SK-N-SH (cell line): Measurements from ENCODE around the gene TAS2R3. TPM values are rescaled to one million over a fixed set of nuclear protein-coding genes. Genes with fewer than 3 reads are reported as not detected.
A peak's percentile ranks its signal among the peaks of the same experiment; 100 is the strongest.

ENCODE experiments used
- CTCF ChIA-PET: fragments of 300-600, 350-600 bp; formaldehyde crosslinking; extraction: SDS; loops from one replicate; lab custom pipeline; 2021; lab: Yijun Ruan, JAX
- POLR2A ChIA-PET: fragments of 350-600 bp; sonication (Branson Sonifier 250); formaldehyde crosslinking; extraction: SDS; loops from one replicate; lab custom pipeline; 2020; ENCODE audit warnings: antibody characterized with exemption, inconsistent platforms; lab: Yijun Ruan, JAX
- DNase-seq: peaks from one replicate; pipeline ENCODE4 v3.0.0; 2012
- H2AFZ ChIP-seq: fragments of 200-600 bp; sonication (generic); 2 replicates; pipeline ENCODE4 v1.8.1; 2016; ENCODE audit warnings: antibody characterized with exemption, mild to moderate bottlenecking, low read depth
- H3F3A ChIP-seq: fragments of 200-600 bp; sonication (generic); replicated peaks from 2 replicates; pipeline ENCODE3; 2016; ENCODE audit warnings: antibody characterized with exemption, mild to moderate bottlenecking; ENCODE audit not compliant: insufficient read depth
- H3K27ac ChIP-seq, 2 experiments: fragments of 200-500 bp in 1 of 2; fragments of 200-600 bp in 1 of 2; sonication (Bioruptor generic) in 1 of 2; sonication (generic), shearing (Covaris generic) in 1 of 2; 2 replicates each; pipeline versions ENCODE4 v1.5.1 to v1.6.1; 2014 to 2016; ENCODE audit warnings: low read depth in 2 of 2, inconsistent platforms in 1 of 2, low read length in 1 of 2, mild to moderate bottlenecking in 1 of 2, mixed read lengths in 1 of 2
- H3K27me3 ChIP-seq: fragments of 200-600 bp; sonication (generic), shearing (Covaris generic); 2 replicates; pipeline ENCODE4 v1.6.1; 2016; ENCODE audit warnings: mixed run types; ENCODE audit not compliant: insufficient read depth
- H3K36me3 ChIP-seq, 2 experiments: fragments of 200-500 bp in 1 of 2; fragments of 200-600 bp in 1 of 2; sonication (Bioruptor generic) in 1 of 2; sonication (generic) in 1 of 2; replicated peaks in 1 of 2; 2 replicates each; pipeline versions ENCODE3 to v1.5.1; 2014 to 2016; ENCODE audit warnings: low read length in 1 of 2, mild to moderate bottlenecking in 1 of 2; ENCODE audit not compliant: insufficient read depth in 2 of 2, control insufficient read depth in 1 of 2
- H3K4me1 ChIP-seq, 2 experiments: fragments of 200-500 bp in 1 of 2; fragments of 200-600 bp in 1 of 2; sonication (Bioruptor generic) in 1 of 2; sonication (generic), shearing (Covaris generic) in 1 of 2; 2 replicates each; pipeline versions ENCODE4 v1.5.1 to v1.6.1; 2014 to 2016; ENCODE audit warnings: low read depth in 1 of 2, low read length in 1 of 2, mixed run types in 1 of 2; ENCODE audit not compliant: insufficient read depth in 2 of 2, control insufficient read depth in 1 of 2
- H3K4me2 ChIP-seq: fragments of 200-600 bp; sonication (generic), shearing (Covaris generic); 2 replicates; pipeline ENCODE4 v1.6.1; 2017; ENCODE audit warnings: mixed run types
- H3K4me3 ChIP-seq, 2 experiments: fragments of 200-500 bp in 1 of 2; fragments of 200-600 bp in 1 of 2; sonication (Bioruptor generic) in 1 of 2; sonication (generic), shearing (Covaris generic) in 1 of 2; 2 replicates each; pipeline versions ENCODE4 v1.5.1 to v1.8.1; 2014 to 2016; ENCODE audit warnings: low read depth in 2 of 2, inconsistent platforms in 1 of 2, low read length in 1 of 2, mild to moderate bottlenecking in 1 of 2, mixed read lengths in 1 of 2, moderate library complexity in 1 of 2
- H3K79me2 ChIP-seq: fragments of 200-600 bp; sonication (generic); 2 replicates; pipeline ENCODE4 v1.8.1; 2017; ENCODE audit warnings: mild to moderate bottlenecking; ENCODE audit not compliant: insufficient read depth
- H3K9ac ChIP-seq: fragments of 200-600 bp; sonication (generic); 2 replicates; pipeline ENCODE4 v1.6.1; 2017; ENCODE audit warnings: mixed run types
- H3K9me2 ChIP-seq: fragments of 200-600 bp; sonication (generic); 2 replicates; pipeline ENCODE4 v1.6.1; 2017; ENCODE audit warnings: mixed run types
- H3K9me3 ChIP-seq: fragments of 200-600 bp; sonication (generic); 2 replicates; pipeline ENCODE4 v1.6.1; 2017; ENCODE audit warnings: mixed run types, mild to moderate bottlenecking, moderate library complexity
- H4K20me1 ChIP-seq: fragments of 200-600 bp; sonication (generic); 2 replicates; pipeline ENCODE4 v1.6.1; 2017; ENCODE audit warnings: mild to moderate bottlenecking, mixed run types; ENCODE audit not compliant: insufficient read depth
- CHD2 ChIP-seq: fragments of 150-350 bp; IDR thresholded peaks from 2 replicates; pipeline ENCODE4 v1.6.1; 2018; ENCODE audit warnings: low read length; ENCODE audit not compliant: partially characterized antibody
- CTCF ChIP-seq: fragments of 200-600 bp; sonication (generic); IDR thresholded peaks from 2 replicates; pipeline ENCODE4 v1.6.1; 2017; ENCODE audit warnings: antibody characterized with exemption, mild to moderate bottlenecking, moderate library complexity
- EZH2phosphoT487 ChIP-seq: fragments of 200-600 bp; sonication (generic); IDR thresholded peaks from 2 replicates; pipeline ENCODE4 v1.6.1; 2017; ENCODE audit warnings: low read depth, mixed run types, mild to moderate bottlenecking, antibody characterized with exemption, moderate library complexity, borderline replicate concordance
- FOSL2 ChIP-seq: IDR thresholded peaks from 2 replicates; pipeline ENCODE4 v1.4.0; 2012; ENCODE audit warnings: low read depth, mild to moderate bottlenecking, moderate library complexity, borderline replicate concordance
- FOXJ3 ChIP-seq: sonication (generic); formaldehyde crosslinking; IDR thresholded peaks from 2 replicates; pipeline ENCODE4 v1.5.1; 2020; ENCODE audit warnings: mild to moderate bottlenecking, missing genetic modification reagents
- GATA2 ChIP-seq: sonication (generic); formaldehyde crosslinking; IDR thresholded peaks from 2 replicates; pipeline ENCODE4 v1.5.0; 2020; ENCODE audit warnings: mild to moderate bottlenecking, missing genetic modification reagents
- IRF3 ChIP-seq: fragments of 150-350 bp; IDR thresholded peaks from 2 replicates; pipeline ENCODE4 v1.6.1; 2016; ENCODE audit warnings: mild to moderate bottlenecking, low read depth, low read length
- JUND ChIP-seq: IDR thresholded peaks from 2 replicates; pipeline ENCODE4 v1.4.0; 2012
- MAX ChIP-seq: IDR thresholded peaks from 2 replicates; pipeline ENCODE4 v1.4.0; 2012; ENCODE audit warnings: low read depth
- PBX3 ChIP-seq: IDR thresholded peaks from 2 replicates; pipeline ENCODE4; 2012
- RAD21 ChIP-seq: IDR thresholded peaks from 2 replicates; pipeline ENCODE4 v1.6.1; 2012; ENCODE audit warnings: mild to moderate bottlenecking, low read length
- RXRA ChIP-seq: IDR thresholded peaks from 2 replicates; pipeline ENCODE4 v1.4.0; 2012; ENCODE audit warnings: low read depth, mild to moderate bottlenecking, borderline replicate concordance
- TCF12 ChIP-seq: IDR thresholded peaks from 2 replicates; pipeline ENCODE4 v1.4.0; 2012
- TEAD4 ChIP-seq: IDR thresholded peaks from 2 replicates; pipeline ENCODE4 v1.4.0; 2012; ENCODE audit warnings: mild to moderate bottlenecking, borderline replicate concordance; ENCODE audit not compliant: insufficient read depth
- ZBTB33 ChIP-seq: IDR thresholded peaks from 2 replicates; pipeline ENCODE4 v1.4.0; 2012; ENCODE audit warnings: low read depth, borderline replicate concordance
- WGBS: methylation state at CpG from one replicate; pipeline ENCODE4 v1.1.6; 2017; ENCODE audit warnings: low lambda C conversion rate; 5-methylcytosine and 5-hydroxymethylcytosine counted together
- polyA plus RNA-seq, 3 experiments: library from polyadenylated mRNA; depleted of rRNA; stranded (reverse); fragments of >200 nt; gene quantifications; 2 replicates each; pipeline ENCODE4 v1.2.3, GENCODE V29; 2012

Gene TAS2R3
- polyA plus RNA-seq, 1 of the 3 experiments (the other 2 are of a cell fraction) = not detected

GRCh38 chr7:141731476-141732149 is 32.3 kb upstream of the TAS2R3 start:
- no peaks in the 10 kb centered on the region for H4K20me1 ChIP-seq
- no peaks in the 10 kb centered on the region for H3K9me2 ChIP-seq
- H3K9ac ChIP-seq = no peak overlapping the region
- TF ChIP-seq TEAD4 (no peak), RXRA (no peak), MAX (no peak), FOSL2 (no peak), FOXJ3 (CRISPR knock-in tag) (no peak)
- H3F3A ChIP-seq = no peaks in the 10 kb centered on the region
- no peak for DNase-seq
- H3K27ac ChIP-seq = no peak overlapping the region
- no peak overlapping the region for H3K4me2 ChIP-seq
- H3K9me3 ChIP-seq = no peaks in the 10 kb centered on the region
- ChIA-PET POLR2A (no interaction called here), CTCF (interaction anchor here (1.1 to 9.4 kb wide), 3 partner anchors 23 to 79 kb away, joined by 3 to 124 read pairs (median 4); no protein-coding TSS in a partner anchor)
- no peaks in the 10 kb centered on the region for H3K27me3 ChIP-seq
- 92% methylated on average over 24 of the region's 24 CpGs for WGBS
- no peak overlapping the region for H3K4me3 ChIP-seq
- no peaks in the 10 kb centered on the region for H3K4me1 ChIP-seq
- H3K36me3 ChIP-seq = no peaks in the 10 kb centered on the region
- no peak overlapping the region for H2AFZ ChIP-seq
- H3K79me2 ChIP-seq = no peaks in the 10 kb centered on the region

- no peaks in the 10 kb centered on the region for H4K20me1 ChIP-seq
- no peaks in the 10 kb centered on the region for H3K9me3 ChIP-seq
- H3K9ac ChIP-seq = peak overlapping the region; percentile 83; the same call in 1 of the 2 replicates
- CTCF ChIA-PET = interaction anchor here (0.6 to 9.4 kb wide), 42 partner anchors 10 to 813 kb away, joined by 3 to 124 read pairs (median 6); partner anchors contain the start of genes AGK, DENND11, TAS2R3 and WEE2
- H3K9me2 ChIP-seq = no peaks in the 10 kb centered on the region
- POLR2A ChIA-PET = interaction anchor here (0.6 to 1.3 kb wide), 8 partner anchors 34 to 1611 kb away, joined by 3 to 7 read pairs (median 4); no protein-coding TSS in a partner anchor
- H3K4me1 ChIP-seq = peaks cover 6 to 26% of the 10 kb centered on the region in 2 experiments; a peak in 2 of 4 replicates
- peaks cover 40% of the 10 kb centered on the region for H3K79me2 ChIP-seq
- peaks cover 28 to 31% of the 10 kb centered on the region in 2 experiments for H3K36me3 ChIP-seq
- peak overlapping the region; percentile 75 for H3K4me2 ChIP-seq
- 46% methylated on average over 11 of the region's 11 CpGs for WGBS
- H3K27me3 ChIP-seq = no peaks in the 10 kb centered on the region
- peaks cover 4% of the 10 kb centered on the region for H3F3A ChIP-seq
- peak; percentile 24 for DNase-seq
- H2AFZ ChIP-seq = peak overlapping the region; percentile 99
- peak overlapping the region; percentile 94 to 95 for H3K4me3 ChIP-seq
- peak overlapping the region; percentile 23 to 69 for H3K27ac ChIP-seq
- TF ChIP-seq PBX3 (no peak), EZH2phosphoT487 (no peak), TCF12 (no peak), RAD21 (no peak), ZBTB33 (no peak), IRF3 (no peak), RXRA (no peak), CHD2 (no peak), CTCF (no peak), JUND (no peak), GATA2 (CRISPR knock-in tag) (no peak)
Observed at GRCh38 chr7:141737118-141737835, 26.6 kb upstream of the TAS2R3 start.
